DND-41 (cell line): ENCODE measurements around the gene PRRX2.

ENCODE experiments used
- EZH2 ChIP-seq: IDR thresholded peaks from 3 replicates; pipeline ENCODE4 v1.6.1; 2012; ENCODE audit warnings: borderline replicate concordance, low read depth, mild to moderate bottlenecking, moderate library complexity, low read length, inconsistent platforms; ENCODE audit not compliant: severe bottlenecking
- TF ChIP-seq, protein P1 (sequence below): IDR thresholded peaks from 2 replicates; pipeline ENCODE4 v1.5.1; 2012; ENCODE audit warnings: borderline replicate concordance, low read length, moderate library complexity, mild to moderate bottlenecking; ENCODE audit not compliant: poor library complexity, severe bottlenecking; ENCODE audit errors: extremely low read depth

DNA sequence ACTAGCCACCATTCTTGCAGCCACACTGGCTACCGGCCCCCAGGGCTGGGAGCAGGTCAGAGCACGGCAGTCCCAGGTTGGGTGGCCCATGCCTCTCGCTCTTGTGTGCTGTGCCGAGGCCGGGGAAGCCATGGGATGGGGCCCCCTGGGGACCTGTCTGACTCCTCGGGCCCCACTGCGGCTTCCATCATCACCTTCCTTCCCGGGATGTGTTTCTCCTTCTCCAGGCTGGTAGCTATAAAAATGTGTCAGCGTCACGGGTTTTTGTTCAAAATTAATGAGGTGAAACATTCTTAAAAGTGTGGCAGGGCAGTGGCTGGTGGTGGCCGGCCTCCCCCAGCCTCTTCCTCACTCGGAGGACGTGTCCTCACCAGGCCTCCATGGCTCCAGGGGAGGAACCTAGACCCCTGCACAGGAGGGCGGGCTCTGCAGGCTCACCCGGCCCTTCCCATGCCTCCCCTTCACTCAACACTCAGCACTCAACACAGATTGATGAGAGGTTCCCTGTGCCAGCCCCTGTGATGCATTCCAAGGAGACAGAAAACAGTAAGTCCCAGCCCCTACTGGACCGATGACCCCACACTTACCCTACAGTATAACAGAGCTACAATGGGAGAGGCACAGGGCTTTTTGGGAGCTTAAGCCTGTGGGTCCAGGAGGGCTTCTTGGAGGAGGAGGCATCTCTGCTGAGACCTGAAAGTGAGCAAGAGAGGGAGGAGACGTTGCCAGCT is 44.2 kb downstream of the PRRX2 start:
- TF ChIP-seq, protein P1, sequence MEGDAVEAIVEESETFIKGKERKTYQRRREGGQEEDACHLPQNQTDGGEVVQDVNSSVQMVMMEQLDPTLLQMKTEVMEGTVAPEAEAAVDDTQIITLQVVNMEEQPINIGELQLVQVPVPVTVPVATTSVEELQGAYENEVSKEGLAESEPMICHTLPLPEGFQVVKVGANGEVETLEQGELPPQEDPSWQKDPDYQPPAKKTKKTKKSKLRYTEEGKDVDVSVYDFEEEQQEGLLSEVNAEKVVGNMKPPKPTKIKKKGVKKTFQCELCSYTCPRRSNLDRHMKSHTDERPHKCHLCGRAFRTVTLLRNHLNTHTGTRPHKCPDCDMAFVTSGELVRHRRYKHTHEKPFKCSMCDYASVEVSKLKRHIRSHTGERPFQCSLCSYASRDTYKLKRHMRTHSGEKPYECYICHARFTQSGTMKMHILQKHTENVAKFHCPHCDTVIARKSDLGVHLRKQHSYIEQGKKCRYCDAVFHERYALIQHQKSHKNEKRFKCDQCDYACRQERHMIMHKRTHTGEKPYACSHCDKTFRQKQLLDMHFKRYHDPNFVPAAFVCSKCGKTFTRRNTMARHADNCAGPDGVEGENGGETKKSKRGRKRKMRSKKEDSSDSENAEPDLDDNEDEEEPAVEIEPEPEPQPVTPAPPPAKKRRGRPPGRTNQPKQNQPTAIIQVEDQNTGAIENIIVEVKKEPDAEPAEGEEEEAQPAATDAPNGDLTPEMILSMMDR, result no peak
- no peak for TF ChIP-seq EZH2
